Mammary epithelial cell (primary cell): ENCODE results near the gene PDE7B.

Experiments used
- EZH2 ChIP-seq: IDR thresholded peaks from 2 replicates; pipeline ENCODE4 v1.6.1; 2012; ENCODE audit warnings: low read length, inconsistent platforms, borderline replicate concordance
- TF ChIP-seq, protein P1 (sequence below), 2 donors: IDR thresholded peaks in 1 of 2; conservative IDR thresholded peaks in 1 of 2; 2 replicates each; pipeline ENCODE4 v1.5.1; 2011 to 2012; ENCODE audit warnings: inconsistent platforms in 2 of 2, low read length in 2 of 2, mild to moderate bottlenecking in 2 of 2, control low read depth in 1 of 2, low read depth in 1 of 2; ENCODE audit not compliant: insufficient read depth in 1 of 2; ENCODE audit errors: extremely low read depth in 1 of 2

DNA sequence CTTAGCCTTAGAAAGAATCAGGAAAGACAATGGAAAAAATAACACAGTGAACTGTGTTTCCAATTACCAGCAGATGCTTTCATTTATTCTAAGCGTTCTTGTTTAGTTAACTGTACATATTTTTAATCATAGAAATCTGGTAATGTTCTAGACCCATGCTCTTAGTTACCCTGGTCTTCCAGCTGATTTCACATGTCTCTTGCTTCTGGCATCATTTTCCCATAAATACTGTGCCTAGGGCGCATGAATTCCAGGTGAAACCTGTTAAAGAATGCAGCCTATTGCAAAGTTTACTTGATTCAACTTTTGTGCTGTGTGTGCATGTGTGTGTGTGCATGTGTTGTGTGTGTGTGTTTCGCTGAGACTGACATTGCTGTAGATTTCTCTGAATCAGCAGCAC lies 178.6 kb downstream of the PDE7B start:
- TF ChIP-seq, protein P1, sequence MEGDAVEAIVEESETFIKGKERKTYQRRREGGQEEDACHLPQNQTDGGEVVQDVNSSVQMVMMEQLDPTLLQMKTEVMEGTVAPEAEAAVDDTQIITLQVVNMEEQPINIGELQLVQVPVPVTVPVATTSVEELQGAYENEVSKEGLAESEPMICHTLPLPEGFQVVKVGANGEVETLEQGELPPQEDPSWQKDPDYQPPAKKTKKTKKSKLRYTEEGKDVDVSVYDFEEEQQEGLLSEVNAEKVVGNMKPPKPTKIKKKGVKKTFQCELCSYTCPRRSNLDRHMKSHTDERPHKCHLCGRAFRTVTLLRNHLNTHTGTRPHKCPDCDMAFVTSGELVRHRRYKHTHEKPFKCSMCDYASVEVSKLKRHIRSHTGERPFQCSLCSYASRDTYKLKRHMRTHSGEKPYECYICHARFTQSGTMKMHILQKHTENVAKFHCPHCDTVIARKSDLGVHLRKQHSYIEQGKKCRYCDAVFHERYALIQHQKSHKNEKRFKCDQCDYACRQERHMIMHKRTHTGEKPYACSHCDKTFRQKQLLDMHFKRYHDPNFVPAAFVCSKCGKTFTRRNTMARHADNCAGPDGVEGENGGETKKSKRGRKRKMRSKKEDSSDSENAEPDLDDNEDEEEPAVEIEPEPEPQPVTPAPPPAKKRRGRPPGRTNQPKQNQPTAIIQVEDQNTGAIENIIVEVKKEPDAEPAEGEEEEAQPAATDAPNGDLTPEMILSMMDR (conservative IDR thresholded peaks at IDR 0.05 in 1 of 2, IDR thresholded peaks at IDR 0.05 in 1 of 2; ENCODE audit: extremely low read depth in 1 of 2, insufficient read depth in 1 of 2, low read depth in 1 of 2, low read length in 2 of 2), result no peak
- no peak for TF ChIP-seq EZH2
